ENCODE measurements around the gene BRD4. TPM values are rescaled to one million over a fixed set of nuclear protein-coding genes. Genes with fewer than 3 reads are reported as not detected.

The BRD4 gene
- total RNA-seq (2016; rRNA removed; fragmentation: Illumina TruSeq; extraction: Trizol) (11.4 TPM in 2 replicates), polyA plus RNA-seq (2011; rRNA removed) (10.5 TPM in 2 replicates), polyA minus RNA-seq (2011; rRNA and poly(A)+ RNA removed; ENCODE audit: low replicate concordance) (42.7 and 54.2 TPM in 2 replicates), Bru-seq, nascent RNA (percentile 90 among the genes with signal in this experiment), BruChase-seq, experiment 1, labeled RNA remaining after a 6-hour chase (percentile 93 among the genes with signal in this experiment), BruChase-seq, experiment 2, labeled RNA remaining after a 2-hour chase (percentile 89 among the genes with signal in this experiment)
- 9.3 and 10.8 TPM in 2 replicates for total RNA-seq (2016; cell fraction: cytosol; rRNA removed; fragmentation: Illumina TruSeq; extraction: Trizol; ENCODE audit: low read depth)
- total RNA-seq (2016; cell fraction: insoluble cytoplasmic fraction; rRNA removed; fragmentation: Illumina TruSeq; extraction: Trizol): 9.9 and 11.8 TPM in 2 replicates
- total RNA-seq (2016; cell fraction: membrane; rRNA removed; fragmentation: Illumina TruSeq; extraction: Trizol): 14.9 and 16.5 TPM in 2 replicates
- 16.3 and 19.3 TPM in 2 replicates for total RNA-seq (2016; cell fraction: nucleus; rRNA removed; fragmentation: Illumina TruSeq; extraction: Trizol)
- 5.5 and 5.9 TPM in 2 replicates for polyA plus RNA-seq (2011; cell fraction: cytosol; rRNA removed)
- polyA plus RNA-seq (2011; cell fraction: nucleus; rRNA removed): 33.7 and 40.9 TPM in 2 replicates
- 38.7 and 50.8 TPM in 2 replicates for polyA plus RNA-seq (2012)
- 3.9 and 4.0 TPM in 2 replicates for polyA plus RNA-seq (2016; cell fraction: cytosol; fragmentation: Illumina TruSeq; extraction: Trizol; ENCODE audit: low read depth)
- 19.8 and 29.3 TPM in 2 replicates for polyA plus RNA-seq (2016; cell fraction: insoluble cytoplasmic fraction; fragmentation: Illumina TruSeq; extraction: Trizol; ENCODE audit: low read depth)
- polyA plus RNA-seq (2016; cell fraction: membrane; fragmentation: Illumina TruSeq; extraction: Trizol; ENCODE audit: low read depth): 14.9 and 16.3 TPM in 2 replicates
- polyA plus RNA-seq (2016; cell fraction: nucleus; fragmentation: Illumina TruSeq; extraction: Trizol; ENCODE audit: insufficient read depth, low read depth): 50.8 and 56.4 TPM in 2 replicates
- 22.2 and 24.6 TPM in 2 replicates for polyA minus RNA-seq (2011; cell fraction: cytosol; rRNA and poly(A)+ RNA removed)
- 49.4 and 56.1 TPM in 2 replicates for polyA minus RNA-seq (2011; cell fraction: nucleus; rRNA and poly(A)+ RNA removed)
- long read RNA-seq, experiment 1, partial matches to known transcripts: 24 of 33 reads
- long read RNA-seq, experiment 1, other reads (novel, unspliced or antisense): 8 of 33 reads
- long read RNA-seq, experiment 2, partial matches to known transcripts: 30 of 114 reads
- long read RNA-seq, experiment 2, other reads (novel, unspliced or antisense): 84 of 114 reads

DNA sequence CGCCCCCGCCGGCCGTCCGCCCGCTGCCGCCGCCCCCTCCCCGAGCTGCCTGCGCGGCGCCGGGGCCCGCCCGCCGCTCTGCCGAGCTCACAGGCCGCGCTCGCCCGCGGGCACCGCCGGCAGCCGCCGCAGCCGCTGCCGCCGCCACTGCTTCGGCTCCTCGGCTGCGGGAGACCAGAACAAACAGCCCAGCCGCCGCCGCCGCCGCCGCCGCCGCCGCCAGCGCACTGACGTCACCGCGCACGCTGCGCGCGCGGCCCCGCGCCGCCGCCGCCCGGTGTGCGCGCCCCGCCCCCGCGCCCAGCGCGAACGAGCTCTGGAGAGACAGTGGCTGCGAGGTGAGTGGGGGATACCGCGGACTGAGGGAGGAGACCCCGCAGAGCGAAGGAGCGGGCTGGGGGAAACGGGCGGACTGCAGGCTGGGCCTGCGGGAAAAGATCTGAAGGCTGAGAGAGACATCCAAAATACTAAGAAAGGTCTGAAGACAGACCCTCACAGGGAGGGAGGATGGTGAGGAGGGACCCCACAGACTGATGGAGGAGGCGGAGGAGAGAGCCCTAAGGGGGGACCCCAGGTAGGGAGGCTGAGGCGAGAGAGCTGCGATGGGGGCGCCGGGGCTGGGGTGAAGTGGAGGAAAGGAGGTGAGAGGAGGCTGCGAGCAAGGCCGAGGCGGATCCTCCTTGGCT lies at the start of gene BRD4:
Gene BRD4, minus strand, starts transcription at position 229 of the 686 bp plus-strand sequence. CDS start 59,440 bp downstream, outside the sequence.
- WGBS (ENCODE audit: low lambda C conversion rate): 2% methylated on average over 45 of the region's 81 CpGs
- peak within 1 kb of the TSS; percentile 76 for H3K27ac ChIP-seq (ENCODE audit: extremely low read length, insufficient read depth, low read length)
- H3K4me1 ChIP-seq (ENCODE audit: insufficient read depth, low read length): peaks cover 44% of the 10 kb centered on the region
- peaks cover 38% of the 10 kb centered on the region for H4K20me1 ChIP-seq (ENCODE audit: insufficient read depth, low read length)
- H3K9ac ChIP-seq (ENCODE audit: insufficient read depth, low read depth, low read length): peak within 1 kb of the TSS; percentile 98
- ChIA-PET CTCF (ENCODE audit: low intra/inter-chr PET ratio, low total read pairs) (no interaction called here), POLR2A (interaction anchor here (1.0 to 2.7 kb wide), 4 partner anchors 29 to 87 kb away, joined by 3 to 20 read pairs (median 6); partner anchors contain the start of genes AKAP8 and AKAP8L)
- H2AFZ ChIP-seq (ENCODE audit: low read length): no peak within 1 kb of the TSS
- H3K36me3 ChIP-seq (replicated peaks in 1 of 2; ENCODE audit: control insufficient read depth in 1 of 2, insufficient read depth in 2 of 2, low read length in 2 of 2): peaks cover 0 to 4% of the 10 kb centered on the region in 2 experiments; a peak in 1 of 5 replicates
- in situ Hi-C loops (cut with HindIII; ENCODE audit: extremely low pct_ligation_motif_present, low pct_unique_long_range_greater_than_20kb) (loop anchor here (5.0 kb wide), 1 partner anchor 35 kb away; no protein-coding TSS in a partner anchor), intact Hi-C loops (cut with micrococcal nuclease; ENCODE audit: unreplicated experiment) (loop anchor here (5.0 kb wide), 1 partner anchor 35 kb away; no protein-coding TSS in a partner anchor)
- ATAC-seq (peak; percentile 66), DNase-seq (ENCODE audit: low spot score) (no peak), FAIRE-seq (no peak)
- H3K79me2 ChIP-seq (ENCODE audit: insufficient read depth, low read length): peaks cover 53% of the 10 kb centered on the region
- TSS peak; percentile 68 for BruUV-seq (replicated peaks)
- peak within 1 kb of the TSS; percentile 96 for H3K4me2 ChIP-seq (ENCODE audit: low read depth, low read length)
- peak within 1 kb of the TSS; percentile 86 to 99 (median 99) for H3K4me3 ChIP-seq (replicated peaks in 1 of 3; ENCODE audit: insufficient read depth in 1 of 3, low read depth in 2 of 3, low read length in 3 of 3)
- no peaks in the 10 kb centered on the region; a peak in 1 of 5 replicates for H3K27me3 ChIP-seq (ENCODE audit: control insufficient read depth in 1 of 2, insufficient read depth in 2 of 2, low read length in 2 of 2)
- no peaks in the 10 kb centered on the region for H3K9me3 ChIP-seq (ENCODE audit: low read length)
- TF ChIP-seq, protein P1, sequence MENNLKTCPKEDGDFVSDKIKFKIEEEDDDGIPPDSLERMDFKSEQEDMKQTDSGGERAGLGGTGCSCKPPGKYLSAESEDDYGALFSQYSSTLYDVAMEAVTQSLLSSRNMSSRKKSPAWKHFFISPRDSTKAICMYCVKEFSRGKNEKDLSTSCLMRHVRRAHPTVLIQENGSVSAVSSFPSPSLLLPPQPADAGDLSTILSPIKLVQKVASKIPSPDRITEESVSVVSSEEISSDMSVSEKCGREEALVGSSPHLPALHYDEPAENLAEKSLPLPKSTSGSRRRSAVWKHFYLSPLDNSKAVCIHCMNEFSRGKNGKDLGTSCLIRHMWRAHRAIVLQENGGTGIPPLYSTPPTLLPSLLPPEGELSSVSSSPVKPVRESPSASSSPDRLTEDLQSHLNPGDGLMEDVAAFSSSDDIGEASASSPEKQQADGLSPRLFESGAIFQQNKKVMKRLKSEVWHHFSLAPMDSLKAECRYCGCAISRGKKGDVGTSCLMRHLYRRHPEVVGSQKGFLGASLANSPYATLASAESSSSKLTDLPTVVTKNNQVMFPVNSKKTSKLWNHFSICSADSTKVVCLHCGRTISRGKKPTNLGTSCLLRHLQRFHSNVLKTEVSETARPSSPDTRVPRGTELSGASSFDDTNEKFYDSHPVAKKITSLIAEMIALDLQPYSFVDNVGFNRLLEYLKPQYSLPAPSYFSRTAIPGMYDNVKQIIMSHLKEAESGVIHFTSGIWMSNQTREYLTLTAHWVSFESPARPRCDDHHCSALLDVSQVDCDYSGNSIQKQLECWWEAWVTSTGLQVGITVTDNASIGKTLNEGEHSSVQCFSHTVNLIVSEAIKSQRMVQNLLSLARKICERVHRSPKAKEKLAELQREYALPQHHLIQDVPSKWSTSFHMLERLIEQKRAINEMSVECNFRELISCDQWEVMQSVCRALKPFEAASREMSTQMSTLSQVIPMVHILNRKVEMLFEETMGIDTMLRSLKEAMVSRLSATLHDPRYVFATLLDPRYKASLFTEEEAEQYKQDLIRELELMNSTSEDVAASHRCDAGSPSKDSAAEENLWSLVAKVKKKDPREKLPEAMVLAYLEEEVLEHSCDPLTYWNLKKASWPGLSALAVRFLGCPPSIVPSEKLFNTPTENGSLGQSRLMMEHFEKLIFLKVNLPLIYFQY (CRISPR knock-in tag; IDR thresholded peaks at IDR 0.05; ENCODE audit: borderline replicate concordance): no peak
- TF ChIP-seq FOXM1 (CRISPR knock-in tag; IDR thresholded peaks at IDR 0.05): no peak
- TF ChIP-seq ZNF75D (CRISPR knock-in tag; IDR thresholded peaks at IDR 0.05; ENCODE audit: borderline replicate concordance): no peak
- TF ChIP-seq BCL3 (CRISPR knock-in tag; IDR thresholded peaks at IDR 0.05): no peak
- 0 out of 2 replicates have a peak, but pooled peaks have one; percentile 40 for TF ChIP-seq KLF11 (CRISPR knock-in tag; IDR thresholded peaks at IDR 0.05)
- peak; percentile 76 for TF ChIP-seq PHF8 (CRISPR knock-in tag; IDR thresholded peaks at IDR 0.05)
- no peak for TF ChIP-seq SP1 (IDR thresholded peaks at IDR 0.05)
- no peak for TF ChIP-seq SP1 (CRISPR knock-in tag; IDR thresholded peaks at IDR 0.05)
- no peak for TF ChIP-seq RBM22 (optimal IDR thresholded peaks at IDR 0.05; ENCODE audit: low read length)
- peak; percentile 61 for TF ChIP-seq TAF1 (CRISPR knock-in tag; IDR thresholded peaks at IDR 0.05)
- no peak for TF ChIP-seq ZNF431 (CRISPR knock-in tag; IDR thresholded peaks at IDR 0.05; ENCODE audit: borderline replicate concordance, low read depth)
- TF ChIP-seq BCL6 (CRISPR knock-in tag; IDR thresholded peaks at IDR 0.05): no peak
- no peak for TF ChIP-seq BORCS8-MEF2B (CRISPR knock-in tag; IDR thresholded peaks at IDR 0.05)
- TF ChIP-seq IKZF4 (CRISPR knock-in tag; IDR thresholded peaks at IDR 0.05; ENCODE audit: borderline replicate concordance, low read depth, not compliant biosample characterization): no peak
